GM18858 (cell line): ENCODE measurements around the gene CSN3.

Source experiments
- ATAC-seq: cut with Tn5 transposase; IDR thresholded peaks from one replicate; pipeline ENCODE4 v1.9.1; 2021; ENCODE audit not compliant: unreplicated experiment

CSN3 gene

DNA sequence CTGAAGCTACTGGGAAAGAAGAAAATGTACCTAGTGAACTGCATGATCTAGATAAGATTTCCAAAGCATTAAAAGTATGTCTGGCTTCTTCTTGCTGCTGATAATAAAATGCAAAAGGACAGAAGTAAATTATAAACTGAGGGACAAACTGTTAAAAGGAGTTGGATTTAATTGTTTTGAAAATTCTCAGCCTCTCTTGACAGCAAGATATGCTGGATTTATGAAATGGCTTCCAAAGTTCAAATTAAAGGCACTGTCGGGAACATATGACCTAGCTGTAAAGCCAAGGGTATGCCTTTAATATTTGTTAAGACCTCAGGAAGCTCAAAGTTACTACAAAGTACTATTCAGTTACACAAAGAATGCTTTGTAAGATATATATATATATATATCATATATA, 46.3 kb downstream of the CSN3 start:
- no peak for ATAC-seq

DNA sequence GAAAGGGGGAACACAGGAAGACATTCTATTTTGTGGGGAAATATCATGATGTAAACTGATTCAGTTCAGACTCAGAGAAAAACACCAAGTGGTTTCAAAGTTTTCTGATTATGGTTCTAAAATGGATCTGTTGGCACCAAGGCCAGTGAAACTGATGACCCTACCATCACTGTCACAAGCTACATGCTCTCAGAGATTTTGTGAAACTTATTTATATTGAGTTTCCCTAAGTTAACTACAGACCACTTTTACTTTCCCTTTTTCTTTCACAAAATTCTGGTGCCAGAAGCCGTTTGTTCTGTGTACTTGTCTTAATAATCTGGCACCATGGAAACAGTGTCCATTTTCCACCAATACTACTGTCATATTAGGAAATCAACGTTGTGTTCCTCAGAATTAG, 48.9 kb downstream of the CSN3 start:
- ATAC-seq, result no peak

DNA sequence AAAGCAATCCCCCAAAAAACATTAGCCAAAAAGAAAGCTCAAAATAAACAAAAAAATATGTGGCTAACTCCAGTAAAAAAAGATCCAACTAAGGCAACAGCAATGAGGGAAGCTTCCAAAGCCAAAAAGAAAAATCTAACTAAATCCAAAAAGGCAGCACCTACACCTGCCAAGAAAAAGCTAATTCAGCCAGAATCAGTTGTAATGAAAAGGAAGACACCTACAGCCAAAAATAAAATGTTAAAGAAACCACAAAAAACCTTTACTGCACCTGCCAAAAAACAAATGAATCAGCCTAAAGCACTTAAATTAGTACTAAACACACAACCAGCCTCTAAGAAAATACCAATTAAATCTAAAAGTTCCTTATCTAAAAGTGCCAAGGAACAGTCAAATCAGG, 55.2 kb downstream of the CSN3 start:
- no peak for ATAC-seq

DNA sequence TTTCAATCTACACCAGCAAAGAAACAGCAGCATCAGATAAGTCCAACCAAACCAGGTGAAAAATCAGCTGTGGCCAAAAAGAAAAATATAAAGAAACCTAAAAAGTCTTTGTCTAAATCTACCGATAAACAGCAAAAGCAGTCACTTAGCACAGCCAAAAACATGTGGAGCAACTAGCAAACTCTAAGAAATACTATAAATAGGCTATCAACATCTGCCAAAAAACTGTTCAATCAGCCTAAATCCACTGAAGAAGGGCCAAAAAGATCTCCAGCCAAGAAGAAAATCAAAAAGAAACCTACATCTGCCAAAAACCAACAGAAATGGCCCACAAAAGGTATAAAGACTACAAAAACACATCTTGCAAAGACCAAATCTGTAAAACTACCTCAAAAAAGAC, 55.7 kb downstream of the CSN3 start:
- no peak for ATAC-seq

DNA sequence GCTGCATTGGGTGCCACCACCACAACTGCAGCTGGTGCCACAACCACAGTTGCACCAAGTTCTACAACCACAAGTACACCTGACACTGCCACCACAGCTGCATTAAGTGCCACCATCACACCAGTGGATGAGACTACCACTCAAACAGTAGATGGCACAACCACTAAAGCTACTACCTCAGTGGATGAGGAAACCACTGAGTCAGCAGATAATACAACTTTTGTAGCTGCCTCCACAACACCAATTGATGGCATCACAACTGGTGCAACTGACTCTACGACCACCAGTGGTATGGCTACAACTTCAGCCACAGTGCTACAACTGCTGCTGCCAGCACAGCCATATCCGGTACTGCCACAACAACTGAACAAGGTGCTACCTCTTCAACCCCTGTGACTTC, 57.2 kb downstream of the CSN3 start:
- no peak for ATAC-seq

DNA sequence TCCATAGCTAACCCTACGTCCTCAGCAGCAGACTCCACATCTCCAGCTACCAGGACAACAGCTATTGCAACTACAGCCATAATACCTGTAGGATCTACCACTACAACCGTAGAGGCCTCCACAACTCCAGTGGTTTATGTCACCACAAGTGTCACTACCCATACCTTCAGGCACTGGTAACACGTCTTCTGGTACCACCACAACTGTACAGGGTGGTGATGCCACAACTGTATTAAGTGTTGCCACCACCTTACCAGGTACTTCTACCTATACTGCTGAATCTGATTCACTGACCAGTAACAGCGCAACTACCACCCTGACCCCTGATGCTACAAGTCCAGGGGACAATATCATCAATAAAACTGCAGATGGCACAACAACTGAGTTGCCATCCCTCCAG, 57.8 kb downstream of the CSN3 start:
- ATAC-seq, result no peak
